ENCODE results near the gene NR2C1.

The NR2C1 gene

GRCh38 chr12:95072900-95073697 lies at the start of gene NR2C1 (continued):
- TF ChIP-seq, protein P1, sequence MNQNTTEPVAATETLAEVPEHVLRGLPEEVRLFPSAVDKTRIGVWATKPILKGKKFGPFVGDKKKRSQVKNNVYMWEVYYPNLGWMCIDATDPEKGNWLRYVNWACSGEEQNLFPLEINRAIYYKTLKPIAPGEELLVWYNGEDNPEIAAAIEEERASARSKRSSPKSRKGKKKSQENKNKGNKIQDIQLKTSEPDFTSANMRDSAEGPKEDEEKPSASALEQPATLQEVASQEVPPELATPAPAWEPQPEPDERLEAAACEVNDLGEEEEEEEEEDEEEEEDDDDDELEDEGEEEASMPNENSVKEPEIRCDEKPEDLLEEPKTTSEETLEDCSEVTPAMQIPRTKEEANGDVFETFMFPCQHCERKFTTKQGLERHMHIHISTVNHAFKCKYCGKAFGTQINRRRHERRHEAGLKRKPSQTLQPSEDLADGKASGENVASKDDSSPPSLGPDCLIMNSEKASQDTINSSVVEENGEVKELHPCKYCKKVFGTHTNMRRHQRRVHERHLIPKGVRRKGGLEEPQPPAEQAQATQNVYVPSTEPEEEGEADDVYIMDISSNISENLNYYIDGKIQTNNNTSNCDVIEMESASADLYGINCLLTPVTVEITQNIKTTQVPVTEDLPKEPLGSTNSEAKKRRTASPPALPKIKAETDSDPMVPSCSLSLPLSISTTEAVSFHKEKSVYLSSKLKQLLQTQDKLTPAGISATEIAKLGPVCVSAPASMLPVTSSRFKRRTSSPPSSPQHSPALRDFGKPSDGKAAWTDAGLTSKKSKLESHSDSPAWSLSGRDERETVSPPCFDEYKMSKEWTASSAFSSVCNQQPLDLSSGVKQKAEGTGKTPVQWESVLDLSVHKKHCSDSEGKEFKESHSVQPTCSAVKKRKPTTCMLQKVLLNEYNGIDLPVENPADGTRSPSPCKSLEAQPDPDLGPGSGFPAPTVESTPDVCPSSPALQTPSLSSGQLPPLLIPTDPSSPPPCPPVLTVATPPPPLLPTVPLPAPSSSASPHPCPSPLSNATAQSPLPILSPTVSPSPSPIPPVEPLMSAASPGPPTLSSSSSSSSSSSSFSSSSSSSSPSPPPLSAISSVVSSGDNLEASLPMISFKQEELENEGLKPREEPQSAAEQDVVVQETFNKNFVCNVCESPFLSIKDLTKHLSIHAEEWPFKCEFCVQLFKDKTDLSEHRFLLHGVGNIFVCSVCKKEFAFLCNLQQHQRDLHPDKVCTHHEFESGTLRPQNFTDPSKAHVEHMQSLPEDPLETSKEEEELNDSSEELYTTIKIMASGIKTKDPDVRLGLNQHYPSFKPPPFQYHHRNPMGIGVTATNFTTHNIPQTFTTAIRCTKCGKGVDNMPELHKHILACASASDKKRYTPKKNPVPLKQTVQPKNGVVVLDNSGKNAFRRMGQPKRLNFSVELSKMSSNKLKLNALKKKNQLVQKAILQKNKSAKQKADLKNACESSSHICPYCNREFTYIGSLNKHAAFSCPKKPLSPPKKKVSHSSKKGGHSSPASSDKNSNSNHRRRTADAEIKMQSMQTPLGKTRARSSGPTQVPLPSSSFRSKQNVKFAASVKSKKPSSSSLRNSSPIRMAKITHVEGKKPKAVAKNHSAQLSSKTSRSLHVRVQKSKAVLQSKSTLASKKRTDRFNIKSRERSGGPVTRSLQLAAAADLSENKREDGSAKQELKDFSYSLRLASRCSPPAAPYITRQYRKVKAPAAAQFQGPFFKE (tag by site-specific recombination; IDR thresholded peaks at IDR 0.05; ENCODE audit: borderline replicate concordance), result no peak
- no peak for TF ChIP-seq RBAK (tag by site-specific recombination; IDR thresholded peaks at IDR 0.05)
- peak; percentile 78 for TF ChIP-seq KLF17 (tag by site-specific recombination; IDR thresholded peaks at IDR 0.05)
- TF ChIP-seq ZNF416 (tag by site-specific recombination; IDR thresholded peaks at IDR 0.05), result no peak
- TF ChIP-seq ZNF404 (tag by site-specific recombination; IDR thresholded peaks at IDR 0.05), result no peak
- TF ChIP-seq ZNF138 (tag by site-specific recombination; IDR thresholded peaks at IDR 0.05; ENCODE audit: borderline replicate concordance), result no peak
- TF ChIP-seq HOXA7 (CRISPR knock-in tag; IDR thresholded peaks at IDR 0.05; ENCODE audit: borderline replicate concordance), result no peak
- TF ChIP-seq, protein P2, sequence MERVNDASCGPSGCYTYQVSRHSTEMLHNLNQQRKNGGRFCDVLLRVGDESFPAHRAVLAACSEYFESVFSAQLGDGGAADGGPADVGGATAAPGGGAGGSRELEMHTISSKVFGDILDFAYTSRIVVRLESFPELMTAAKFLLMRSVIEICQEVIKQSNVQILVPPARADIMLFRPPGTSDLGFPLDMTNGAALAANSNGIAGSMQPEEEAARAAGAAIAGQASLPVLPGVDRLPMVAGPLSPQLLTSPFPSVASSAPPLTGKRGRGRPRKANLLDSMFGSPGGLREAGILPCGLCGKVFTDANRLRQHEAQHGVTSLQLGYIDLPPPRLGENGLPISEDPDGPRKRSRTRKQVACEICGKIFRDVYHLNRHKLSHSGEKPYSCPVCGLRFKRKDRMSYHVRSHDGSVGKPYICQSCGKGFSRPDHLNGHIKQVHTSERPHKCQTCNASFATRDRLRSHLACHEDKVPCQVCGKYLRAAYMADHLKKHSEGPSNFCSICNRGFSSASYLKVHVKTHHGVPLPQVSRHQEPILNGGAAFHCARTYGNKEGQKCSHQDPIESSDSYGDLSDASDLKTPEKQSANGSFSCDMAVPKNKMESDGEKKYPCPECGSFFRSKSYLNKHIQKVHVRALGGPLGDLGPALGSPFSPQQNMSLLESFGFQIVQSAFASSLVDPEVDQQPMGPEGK (tag by site-specific recombination; IDR thresholded peaks at IDR 0.05), result peak; percentile 90
- TF ChIP-seq ZNF610 (tag by site-specific recombination; IDR thresholded peaks at IDR 0.05; ENCODE audit: borderline replicate concordance), result no peak
- no peak for TF ChIP-seq ZNF747 (tag by site-specific recombination; IDR thresholded peaks at IDR 0.05)
- TF ChIP-seq ZNF223 (tag by site-specific recombination; IDR thresholded peaks at IDR 0.05), result no peak
- no peak for TF ChIP-seq MEIS1 (CRISPR knock-in tag; IDR thresholded peaks at IDR 0.05; ENCODE audit: borderline replicate concordance)
- no peak for TF ChIP-seq ZNF175 (tag by site-specific recombination; IDR thresholded peaks at IDR 0.05)
- TF ChIP-seq ZNF76 (tag by site-specific recombination; IDR thresholded peaks at IDR 0.05; ENCODE audit: borderline replicate concordance, low read depth), result peak; percentile 58; the same call in 1 of the 2 replicates
- TF ChIP-seq ZNF423 (tag by site-specific recombination; IDR thresholded peaks at IDR 0.05), result no peak
- no peak for TF ChIP-seq ZNF785 (tag by site-specific recombination; IDR thresholded peaks at IDR 0.05)
- TF ChIP-seq ZNF571 (tag by site-specific recombination; IDR thresholded peaks at IDR 0.05), result no peak
- no peak for TF ChIP-seq ZNF521 (tag by site-specific recombination; IDR thresholded peaks at IDR 0.05)
- no peak for TF ChIP-seq ZNF157 (tag by site-specific recombination; IDR thresholded peaks at IDR 0.05)
- no peak for TF ChIP-seq ZFP3 (tag by site-specific recombination; IDR thresholded peaks at IDR 0.05; ENCODE audit: low read depth)
- peak; percentile 50; the same call in 1 of the 2 replicates for TF ChIP-seq KLF9 (tag by site-specific recombination; IDR thresholded peaks at IDR 0.05; ENCODE audit: low read depth)
- TF ChIP-seq ZNF266 (tag by site-specific recombination; IDR thresholded peaks at IDR 0.05; ENCODE audit: low read depth), result no peak
- no peak; the same call in 1 of the 2 replicates for TF ChIP-seq ZEB2 (tag by site-specific recombination; IDR thresholded peaks at IDR 0.05)
- TF ChIP-seq ZBTB17 (tag by site-specific recombination; IDR thresholded peaks at IDR 0.05), result peak; percentile 95
- TF ChIP-seq ZNF239 (tag by site-specific recombination; IDR thresholded peaks at IDR 0.05), result no peak
- TF ChIP-seq ZBTB48 (tag by site-specific recombination; IDR thresholded peaks at IDR 0.05), result peak; percentile 73; the same call in 1 of the 2 replicates
- TF ChIP-seq ZNF837 (tag by site-specific recombination; IDR thresholded peaks at IDR 0.05), result no peak
- TF ChIP-seq, protein P3, sequence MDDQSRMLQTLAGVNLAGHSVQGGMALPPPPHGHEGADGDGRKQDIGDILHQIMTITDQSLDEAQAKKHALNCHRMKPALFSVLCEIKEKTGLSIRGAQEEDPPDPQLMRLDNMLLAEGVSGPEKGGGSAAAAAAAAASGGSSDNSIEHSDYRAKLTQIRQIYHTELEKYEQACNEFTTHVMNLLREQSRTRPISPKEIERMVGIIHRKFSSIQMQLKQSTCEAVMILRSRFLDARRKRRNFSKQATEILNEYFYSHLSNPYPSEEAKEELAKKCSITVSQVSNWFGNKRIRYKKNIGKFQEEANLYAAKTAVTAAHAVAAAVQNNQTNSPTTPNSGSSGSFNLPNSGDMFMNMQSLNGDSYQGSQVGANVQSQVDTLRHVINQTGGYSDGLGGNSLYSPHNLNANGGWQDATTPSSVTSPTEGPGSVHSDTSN (CRISPR knock-in tag; IDR thresholded peaks at IDR 0.05), result no peak
- no peak for TF ChIP-seq ZFP69B (tag by site-specific recombination; IDR thresholded peaks at IDR 0.05)
- 0 out of 2 replicates have a peak, but pooled peaks have one; percentile 13 for TF ChIP-seq ZNF391 (tag by site-specific recombination; IDR thresholded peaks at IDR 0.05; ENCODE audit: borderline replicate concordance, low read depth)

Data from HEK293 (cell line).